Neural cell (in vitro differentiated cells): ENCODE results near the gene P2RY14. TPM values are rescaled to one million over a fixed set of nuclear protein-coding genes. Genes with fewer than 3 reads are reported as not detected.
A peak's percentile ranks its signal among the peaks of the same experiment; 100 is the strongest.

ENCODE experiments used
- H2AFZ ChIP-seq: fragments of 200-600, 300-800 bp; sonication (generic), shearing (Covaris generic); 2 replicates; pipeline ENCODE4 v1.6.0; 2014; ENCODE audit warnings: low read depth, mild to moderate bottlenecking, antibody characterized with exemption, low read length, moderate library complexity
- H3F3A ChIP-seq: fragments of 200-600 bp; shearing (Covaris generic); 2 replicates; pipeline ENCODE4 v1.6.1; 2016; ENCODE audit warnings: mild to moderate bottlenecking, moderate library complexity, mixed read lengths, antibody characterized with exemption, low read length; ENCODE audit not compliant: insufficient read depth, poor library complexity, severe bottlenecking
- H3K27ac ChIP-seq: fragments of 200-600, 300-800 bp; sonication (generic), shearing (Covaris generic); 2 replicates; pipeline ENCODE4 v1.5.1; 2014; ENCODE audit warnings: mild to moderate bottlenecking, low read length, moderate library complexity
- H3K27me3 ChIP-seq: fragments of 300-800, 200-600 bp; sonication (generic), shearing (Covaris generic); 2 replicates; pipeline ENCODE4 v1.6.0; 2014; ENCODE audit warnings: mild to moderate bottlenecking, low read depth, low read length, moderate library complexity; ENCODE audit not compliant: insufficient read depth
- H3K36me3 ChIP-seq: fragments of 300-800, 200-600 bp; sonication (generic), shearing (Covaris generic); 2 replicates; pipeline ENCODE4 v1.5.1; 2014; ENCODE audit warnings: mild to moderate bottlenecking, antibody characterized with exemption, low read length, moderate library complexity; ENCODE audit not compliant: insufficient read depth
- H3K4me2 ChIP-seq: fragments of 300-800, 200-600 bp; sonication (generic), shearing (Covaris generic); 2 replicates; pipeline ENCODE4 v1.6.0; 2014; ENCODE audit warnings: mild to moderate bottlenecking, low read length
- H3K4me3 ChIP-seq: fragments of 300-800, 200-600 bp; sonication (generic), shearing (Covaris generic); 2 replicates; pipeline ENCODE4 v1.5.1; 2014; ENCODE audit warnings: mild to moderate bottlenecking, low read length, moderate library complexity
- H3K79me2 ChIP-seq: fragments of 200-600 bp; shearing (Covaris generic); replicated peaks from 2 replicates; pipeline ENCODE4 v1.6.0; 2014; ENCODE audit warnings: mild to moderate bottlenecking, low read length, moderate library complexity; ENCODE audit not compliant: insufficient read depth
- H3K9ac ChIP-seq: fragments of 300-800, 200-600 bp; sonication (generic), shearing (Covaris generic); 2 replicates; pipeline ENCODE4 v1.6.1; 2016; ENCODE audit warnings: mild to moderate bottlenecking, low read length, mixed read lengths
- H3K9me2 ChIP-seq: fragments of 200-600 bp; shearing (Covaris generic); 2 replicates; pipeline ENCODE4 v1.6.1; 2016; ENCODE audit warnings: mild to moderate bottlenecking, low read length, mixed read lengths; ENCODE audit not compliant: insufficient read depth
- H3K9me3 ChIP-seq: fragments of 200-600, 300-800 bp; sonication (generic), shearing (Covaris generic); 2 replicates; pipeline ENCODE4 v1.6.1; 2016; ENCODE audit warnings: mild to moderate bottlenecking, mixed run types, low read length, moderate library complexity, mixed read lengths
- H4K20me1 ChIP-seq: fragments of 200-600 bp; shearing (Covaris generic); 2 replicates; pipeline ENCODE4 v1.6.1; 2016; ENCODE audit warnings: mild to moderate bottlenecking, mixed run types; ENCODE audit not compliant: insufficient read depth
- CTCF ChIP-seq: fragments of 450-650 bp; IDR thresholded peaks from 2 replicates; pipeline ENCODE4 v1.5.1; 2014; ENCODE audit warnings: antibody characterized with exemption, mild to moderate bottlenecking, moderate library complexity; ENCODE audit not compliant: poor library complexity, severe bottlenecking
- EP300 ChIP-seq: fragments of 450-650 bp; conservative IDR thresholded peaks from 2 replicates; pipeline ENCODE4 v1.6.1; 2014; ENCODE audit warnings: antibody characterized with exemption, mild to moderate bottlenecking, moderate library complexity; ENCODE audit not compliant: poor library complexity, severe bottlenecking
- EZH2 ChIP-seq: fragments of 200-600, 300-800 bp; shearing (Covaris generic), sonication (generic); IDR thresholded peaks from 2 replicates; pipeline ENCODE4 v1.6.1; 2014; ENCODE audit warnings: antibody characterized with exemption, low read length, borderline replicate concordance, mild to moderate bottlenecking; ENCODE audit not compliant: insufficient read depth, poor library complexity, severe bottlenecking
- MXI1 ChIP-seq: fragments of 450-650 bp; conservative IDR thresholded peaks from 2 replicates; pipeline ENCODE4 v1.6.1; 2014; ENCODE audit warnings: antibody characterized with exemption, mild to moderate bottlenecking; ENCODE audit not compliant: poor library complexity, severe bottlenecking
- POLR2AphosphoS5 ChIP-seq: IDR thresholded peaks from 2 replicates; pipeline ENCODE4 v1.6.1; 2012
- RAD21 ChIP-seq: fragments of 450-650 bp; conservative IDR thresholded peaks from 2 replicates; pipeline ENCODE4 v1.6.1; 2014; ENCODE audit warnings: antibody characterized with exemption, mild to moderate bottlenecking, moderate library complexity
- SMC3 ChIP-seq: fragments of 450-650 bp; conservative IDR thresholded peaks from 2 replicates; pipeline ENCODE4 v1.6.1; 2014; ENCODE audit warnings: antibody characterized with exemption, mild to moderate bottlenecking, moderate library complexity; ENCODE audit not compliant: poor library complexity
- TAF1 ChIP-seq: IDR thresholded peaks from 2 replicates; pipeline ENCODE4 v1.6.1; 2012; ENCODE audit warnings: low read depth
- polyA plus RNA-seq: library from polyadenylated mRNA; depleted of rRNA; stranded (reverse); fragments of >200 nt; gene quantifications from 2 replicates; pipeline ENCODE4 v1.2.3, GENCODE V29; 2014
- TF ChIP-seq, protein P1 (sequence below): IDR thresholded peaks from 2 replicates; pipeline ENCODE4 v1.6.1; 2012; ENCODE audit warnings: borderline replicate concordance

Gene P2RY14
- polyA plus RNA-seq, 1 donor from 2014 or later = not detected

DNA sequence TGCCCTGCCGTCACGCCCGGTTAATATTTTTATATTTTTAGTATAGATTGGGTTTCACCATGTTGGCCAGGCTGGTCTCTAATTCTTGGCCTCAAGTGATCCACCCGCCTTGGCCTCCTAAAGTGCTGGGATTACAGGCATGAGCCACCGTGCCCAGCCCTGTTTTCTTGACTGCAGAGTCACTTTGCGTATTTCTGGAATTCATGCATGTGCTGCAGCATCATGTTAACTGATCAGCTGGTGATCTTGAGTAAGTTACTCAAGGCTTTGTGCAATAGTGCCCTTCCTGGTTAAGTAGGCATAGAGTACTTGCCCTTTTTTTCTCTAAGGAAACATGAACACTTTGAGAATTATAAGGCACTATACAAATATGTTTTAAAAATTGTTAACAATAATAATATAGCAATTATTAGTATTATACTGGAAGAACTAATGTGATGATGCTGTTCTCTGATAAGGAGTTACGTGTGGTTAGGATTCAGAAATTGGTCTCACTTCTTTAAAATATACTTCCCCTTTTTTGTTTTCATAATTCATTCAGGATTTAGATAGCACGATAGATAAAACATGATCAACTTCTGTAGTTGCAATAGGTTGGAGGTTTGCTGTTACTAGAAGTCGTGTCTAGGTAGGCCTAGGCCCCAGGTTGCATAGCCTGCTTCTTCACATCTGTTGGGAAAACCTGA lies 108.9 kb downstream of the P2RY14 start:
- no peaks in the 10 kb centered on the region for H4K20me1 ChIP-seq
- no peak overlapping the region for H3K27ac ChIP-seq
- peaks cover 14% of the 10 kb centered on the region for H3K36me3 ChIP-seq
- H2AFZ ChIP-seq = no peak overlapping the region
- H3K9me2 ChIP-seq = no peaks in the 10 kb centered on the region
- H3K79me2 ChIP-seq = no peaks in the 10 kb centered on the region
- no peak overlapping the region for H3K4me2 ChIP-seq
- no peaks in the 10 kb centered on the region for H3K27me3 ChIP-seq
- H3K9ac ChIP-seq = no peak overlapping the region
- no peak overlapping the region for H3K4me3 ChIP-seq
- no peaks in the 10 kb centered on the region for H3K9me3 ChIP-seq
- no peaks in the 10 kb centered on the region for H3F3A ChIP-seq
- no peak for TF ChIP-seq MXI1
- no peak for TF ChIP-seq EZH2
- no peak for TF ChIP-seq CTCF
- TF ChIP-seq TAF1 = no peak
- no peak for TF ChIP-seq RAD21
- TF ChIP-seq EP300 = no peak
- TF ChIP-seq, protein P1, sequence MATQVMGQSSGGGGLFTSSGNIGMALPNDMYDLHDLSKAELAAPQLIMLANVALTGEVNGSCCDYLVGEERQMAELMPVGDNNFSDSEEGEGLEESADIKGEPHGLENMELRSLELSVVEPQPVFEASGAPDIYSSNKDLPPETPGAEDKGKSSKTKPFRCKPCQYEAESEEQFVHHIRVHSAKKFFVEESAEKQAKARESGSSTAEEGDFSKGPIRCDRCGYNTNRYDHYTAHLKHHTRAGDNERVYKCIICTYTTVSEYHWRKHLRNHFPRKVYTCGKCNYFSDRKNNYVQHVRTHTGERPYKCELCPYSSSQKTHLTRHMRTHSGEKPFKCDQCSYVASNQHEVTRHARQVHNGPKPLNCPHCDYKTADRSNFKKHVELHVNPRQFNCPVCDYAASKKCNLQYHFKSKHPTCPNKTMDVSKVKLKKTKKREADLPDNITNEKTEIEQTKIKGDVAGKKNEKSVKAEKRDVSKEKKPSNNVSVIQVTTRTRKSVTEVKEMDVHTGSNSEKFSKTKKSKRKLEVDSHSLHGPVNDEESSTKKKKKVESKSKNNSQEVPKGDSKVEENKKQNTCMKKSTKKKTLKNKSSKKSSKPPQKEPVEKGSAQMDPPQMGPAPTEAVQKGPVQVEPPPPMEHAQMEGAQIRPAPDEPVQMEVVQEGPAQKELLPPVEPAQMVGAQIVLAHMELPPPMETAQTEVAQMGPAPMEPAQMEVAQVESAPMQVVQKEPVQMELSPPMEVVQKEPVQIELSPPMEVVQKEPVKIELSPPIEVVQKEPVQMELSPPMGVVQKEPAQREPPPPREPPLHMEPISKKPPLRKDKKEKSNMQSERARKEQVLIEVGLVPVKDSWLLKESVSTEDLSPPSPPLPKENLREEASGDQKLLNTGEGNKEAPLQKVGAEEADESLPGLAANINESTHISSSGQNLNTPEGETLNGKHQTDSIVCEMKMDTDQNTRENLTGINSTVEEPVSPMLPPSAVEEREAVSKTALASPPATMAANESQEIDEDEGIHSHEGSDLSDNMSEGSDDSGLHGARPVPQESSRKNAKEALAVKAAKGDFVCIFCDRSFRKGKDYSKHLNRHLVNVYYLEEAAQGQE = no peak
- no peak for TF ChIP-seq SMC3
- TF ChIP-seq POLR2AphosphoS5 = no peak

- Histone ChIP-seq H3K4me3 (no peak overlapping the region), H3K27ac (no peak overlapping the region), H3K9me3 (no peaks in the 10 kb centered on the region), H2AFZ (no peak overlapping the region), H3K9me2 (no peaks in the 10 kb centered on the region), H3K4me2 (no peak overlapping the region), H3F3A (no peaks in the 10 kb centered on the region), H3K9ac (no peak overlapping the region), H3K36me3 (peaks cover 14% of the 10 kb centered on the region), H3K27me3 (no peaks in the 10 kb centered on the region), H4K20me1 (no peaks in the 10 kb centered on the region), H3K79me2 (no peaks in the 10 kb centered on the region)
- peak; percentile 76 for TF ChIP-seq SMC3
- TF ChIP-seq, protein P1 = no peak
- TF ChIP-seq RAD21 = peak; percentile 72
- TF ChIP-seq CTCF = peak; percentile 68
- no peak for TF ChIP-seq POLR2AphosphoS5
Observed at GRCh38 chr3:151168269-151169094, 109.9 kb downstream of the P2RY14 start.
